ENCODE results near the gene SZRD1. TPM values are rescaled to one million over a fixed set of nuclear protein-coding genes. Genes with fewer than 3 reads are reported as not detected.
"Not testable (repeated sequence)": the region's sequence is repeated elsewhere in the genome, so short reads cannot be mapped to it uniquely, and the experiment has no call there.

Gene SZRD1
- total and polyA plus RNA-seq, 8 donors = 15.8 to 86.6 (median 48.7) TPM

GRCh38 chr1:16340673-16341072, 26.4 kb upstream of the SZRD1 start:
- 87 to 100% (median 95%) methylated on average over 1 of the region's 1 CpG for WGBS, 5 donors
- H3K9me3 ChIP-seq = no peaks in the 10 kb centered on the region
- no peaks in the 10 kb centered on the region for H3K27me3 ChIP-seq
- no peak for DNase-seq
- no peak overlapping the region for H3K27ac ChIP-seq
- H3K4me3 ChIP-seq = no peak overlapping the region
- TF ChIP-seq POLR2AphosphoS5 (IDR thresholded peaks at IDR 0.05) = no peak
- no peak for TF ChIP-seq POLR2A (IDR thresholded peaks at IDR 0.05)
- no peak for TF ChIP-seq EP300 (IDR thresholded peaks at IDR 0.05)
- TF ChIP-seq CTCF (IDR thresholded peaks at IDR 0.05) = no peak
- H3K4me1 ChIP-seq = peaks cover 0 to 36% (median 16%) of the 10 kb centered on the region in 4 donors
- intact Hi-C loops (cut with DNase I; ENCODE audit: low total_unique reads) = loop anchor here (10.0 kb wide), 1 partner anchor 86 kb away; no protein-coding TSS in a partner anchor
- peaks cover 0 to 8% (median 2%) of the 10 kb centered on the region in 4 donors for H3K36me3 ChIP-seq

- peaks cover 0 to 29% (median 9%) of the 10 kb centered on the region in 4 donors for H3K4me1 ChIP-seq
- H3K27ac ChIP-seq = no peak overlapping the region
- H3K36me3 ChIP-seq = peaks cover 0 to 8% (median 2%) of the 10 kb centered on the region in 4 donors
- 76 to 85% (median 81%) methylated on average over 6 to 10 of the region's 10 CpGs for WGBS, 5 donors
- intact Hi-C loops (cut with DNase I; ENCODE audit: low total_unique reads) = loop anchor here (10.0 kb wide), 1 partner anchor 88 kb away; no protein-coding TSS in a partner anchor
- TF ChIP-seq POLR2A (IDR thresholded peaks at IDR 0.05) (no peak), CTCF (IDR thresholded peaks at IDR 0.05) (no peak), EP300 (IDR thresholded peaks at IDR 0.05) (no peak), POLR2AphosphoS5 (IDR thresholded peaks at IDR 0.05) (no peak)
- no peak overlapping the region for H3K4me3 ChIP-seq
- H3K9me3 ChIP-seq = no peaks in the 10 kb centered on the region
- DNase-seq = no peak
- H3K27me3 ChIP-seq = no peaks in the 10 kb centered on the region
Measured at GRCh38 chr1:16342331-16343062, 24.5 kb upstream of the SZRD1 start.

GRCh38 chr1:16343276-16343675, 23.8 kb upstream of the SZRD1 start:
- intact Hi-C loops (cut with DNase I; ENCODE audit: low total_unique reads) = loop anchor here (10.0 kb wide), 1 partner anchor 88 kb away; no protein-coding TSS in a partner anchor
- not testable (repeated sequence) for H3K4me3 ChIP-seq, DNase-seq, H3K9me3 ChIP-seq, H3K27me3 ChIP-seq, H3K27ac ChIP-seq, H3K36me3 ChIP-seq
- H3K4me1 ChIP-seq = peaks cover 0 to 30% (median 10%) of the 10 kb centered on the region in 4 donors
- WGBS, 5 donors = 95 to 99% (median 96%) methylated on average over 6 of the region's 6 CpGs

GRCh38 chr1:16348414-16349182, 18.4 kb upstream of the SZRD1 start:
- Histone ChIP-seq H3K4me1 (peaks cover 17 to 54% (median 32%) of the 10 kb centered on the region in 4 donors), H3K9me3 (no peaks in the 10 kb centered on the region), H3K36me3 (no peaks in the 10 kb centered on the region), H3K27me3 (no peaks in the 10 kb centered on the region), H3K27ac (peak overlapping the region in 1 of 5 donors; percentile 32), H3K4me3 (no peak overlapping the region)
- TF ChIP-seq POLR2A (IDR thresholded peaks at IDR 0.05) (no peak), CTCF (IDR thresholded peaks at IDR 0.05) (no peak), EP300 (IDR thresholded peaks at IDR 0.05) (no peak), POLR2AphosphoS5 (IDR thresholded peaks at IDR 0.05) (no peak)
- 91 to 95% (median 93%) methylated on average over 14 of the region's 14 CpGs for WGBS, 5 donors
- no peak for DNase-seq
- intact Hi-C loops (cut with DNase I; ENCODE audit: low total_unique reads) = loop anchor here (10.0 kb wide), 1 partner anchor 94 kb away; no protein-coding TSS in a partner anchor
